ENCODE measurements around the gene UBAC1. TPM values are rescaled to one million over a fixed set of nuclear protein-coding genes. Genes with fewer than 3 reads are reported as not detected.

UBAC1 gene
- total RNA-seq, 1 experiment from 2014 or later, result 55.6 TPM

DNA sequence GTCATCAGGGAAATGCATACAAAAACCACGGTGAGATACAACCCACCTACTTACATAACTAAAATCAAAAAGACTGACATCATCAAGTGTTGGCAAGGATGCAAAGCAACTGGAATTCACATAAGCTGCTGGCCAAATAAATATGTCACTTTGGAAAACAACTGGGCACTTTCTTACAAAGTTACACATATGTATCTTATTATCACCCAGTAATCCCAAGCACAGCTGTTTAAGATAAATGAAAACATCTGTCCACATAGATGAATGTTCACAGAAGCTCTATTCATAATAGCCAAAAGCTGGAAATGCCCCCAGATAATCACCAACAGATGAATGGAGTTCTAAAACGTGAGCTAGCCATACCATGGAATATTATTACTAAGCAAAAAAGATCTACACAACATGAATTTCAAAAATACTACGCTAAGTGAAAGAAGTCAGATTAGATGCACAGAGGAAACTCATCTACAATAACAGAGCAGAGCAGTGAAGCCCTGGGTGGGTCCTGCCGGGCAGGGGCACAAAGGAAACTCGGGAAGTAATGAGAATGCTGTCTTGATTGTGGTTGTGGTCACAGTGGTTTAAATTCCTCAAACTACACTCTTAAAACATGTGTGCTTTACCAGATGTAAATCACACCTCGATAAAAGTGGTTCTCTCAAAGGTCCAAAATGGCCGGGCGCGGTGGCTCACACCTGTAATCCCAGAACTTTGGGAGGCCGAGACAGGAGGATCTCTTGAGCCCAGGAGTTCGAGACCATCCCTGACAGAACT lies 62.4 kb downstream of the UBAC1 start:
- POLR2A ChIA-PET, result no interaction called here
- DNase-seq (ENCODE audit: low spot score) (no peak), ATAC-seq (no peak)
- Mint-ChIP-seq H3K4me1 (peaks cover 49% of the 10 kb centered on the region), H3K4me3 (no peak overlapping the region), H3K27ac (peak overlapping the region; percentile 7; the same call in 1 of the 2 replicates), H3K27me3 (ENCODE audit: low read depth) (no peaks in the 10 kb centered on the region), H3K9me3 (peaks cover 10% of the 10 kb centered on the region), H3K36me3 (peaks cover 24% of the 10 kb centered on the region)
- CTCF ChIA-PET, result no interaction called here
- TF ChIP-seq, protein P1, sequence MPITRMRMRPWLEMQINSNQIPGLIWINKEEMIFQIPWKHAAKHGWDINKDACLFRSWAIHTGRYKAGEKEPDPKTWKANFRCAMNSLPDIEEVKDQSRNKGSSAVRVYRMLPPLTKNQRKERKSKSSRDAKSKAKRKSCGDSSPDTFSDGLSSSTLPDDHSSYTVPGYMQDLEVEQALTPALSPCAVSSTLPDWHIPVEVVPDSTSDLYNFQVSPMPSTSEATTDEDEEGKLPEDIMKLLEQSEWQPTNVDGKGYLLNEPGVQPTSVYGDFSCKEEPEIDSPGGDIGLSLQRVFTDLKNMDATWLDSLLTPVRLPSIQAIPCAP (CRISPR knock-in tag; IDR thresholded peaks at IDR 0.05), result no peak
- no peak for TF ChIP-seq SOX15 (CRISPR knock-in tag; IDR thresholded peaks at IDR 0.05)
- TF ChIP-seq, protein P2, sequence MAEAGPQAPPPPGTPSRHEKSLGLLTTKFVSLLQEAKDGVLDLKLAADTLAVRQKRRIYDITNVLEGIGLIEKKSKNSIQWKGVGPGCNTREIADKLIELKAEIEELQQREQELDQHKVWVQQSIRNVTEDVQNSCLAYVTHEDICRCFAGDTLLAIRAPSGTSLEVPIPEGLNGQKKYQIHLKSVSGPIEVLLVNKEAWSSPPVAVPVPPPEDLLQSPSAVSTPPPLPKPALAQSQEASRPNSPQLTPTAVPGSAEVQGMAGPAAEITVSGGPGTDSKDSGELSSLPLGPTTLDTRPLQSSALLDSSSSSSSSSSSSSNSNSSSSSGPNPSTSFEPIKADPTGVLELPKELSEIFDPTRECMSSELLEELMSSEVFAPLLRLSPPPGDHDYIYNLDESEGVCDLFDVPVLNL (CRISPR knock-in tag; IDR thresholded peaks at IDR 0.05; ENCODE audit: borderline replicate concordance, low read depth), result no peak

DNA sequence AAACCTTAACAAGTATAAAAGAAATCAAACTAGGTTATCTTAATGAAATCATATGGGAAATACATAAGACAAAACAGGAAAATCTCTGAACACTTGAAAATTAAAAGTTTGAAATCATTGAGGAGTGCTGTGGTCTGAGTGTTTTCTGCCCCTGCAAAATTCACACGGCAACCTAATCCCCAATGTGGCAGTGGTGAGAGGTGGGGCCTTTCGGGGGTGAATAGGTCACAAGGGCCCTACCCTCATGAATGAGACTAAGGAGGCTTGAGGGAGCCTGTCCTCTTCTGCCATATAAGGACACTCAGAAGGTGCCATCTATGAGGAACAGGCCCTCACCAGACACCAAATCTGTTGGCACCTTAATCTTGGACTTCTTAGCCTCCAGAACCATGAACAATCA lies 64.5 kb downstream of the UBAC1 start:
- ATAC-seq, result no peak
- H3K36me3 Mint-ChIP-seq, result peaks cover 22% of the 10 kb centered on the region
- H3K4me3 Mint-ChIP-seq, result no peak overlapping the region
- peaks cover 43% of the 10 kb centered on the region for H3K4me1 Mint-ChIP-seq
- ChIA-PET CTCF (no interaction called here), POLR2A (no interaction called here)
- H3K9me3 Mint-ChIP-seq, result peaks cover 10% of the 10 kb centered on the region
- no peak overlapping the region for H3K27ac Mint-ChIP-seq
- no peaks in the 10 kb centered on the region for H3K27me3 Mint-ChIP-seq (ENCODE audit: low read depth)
- TF ChIP-seq, protein P3, sequence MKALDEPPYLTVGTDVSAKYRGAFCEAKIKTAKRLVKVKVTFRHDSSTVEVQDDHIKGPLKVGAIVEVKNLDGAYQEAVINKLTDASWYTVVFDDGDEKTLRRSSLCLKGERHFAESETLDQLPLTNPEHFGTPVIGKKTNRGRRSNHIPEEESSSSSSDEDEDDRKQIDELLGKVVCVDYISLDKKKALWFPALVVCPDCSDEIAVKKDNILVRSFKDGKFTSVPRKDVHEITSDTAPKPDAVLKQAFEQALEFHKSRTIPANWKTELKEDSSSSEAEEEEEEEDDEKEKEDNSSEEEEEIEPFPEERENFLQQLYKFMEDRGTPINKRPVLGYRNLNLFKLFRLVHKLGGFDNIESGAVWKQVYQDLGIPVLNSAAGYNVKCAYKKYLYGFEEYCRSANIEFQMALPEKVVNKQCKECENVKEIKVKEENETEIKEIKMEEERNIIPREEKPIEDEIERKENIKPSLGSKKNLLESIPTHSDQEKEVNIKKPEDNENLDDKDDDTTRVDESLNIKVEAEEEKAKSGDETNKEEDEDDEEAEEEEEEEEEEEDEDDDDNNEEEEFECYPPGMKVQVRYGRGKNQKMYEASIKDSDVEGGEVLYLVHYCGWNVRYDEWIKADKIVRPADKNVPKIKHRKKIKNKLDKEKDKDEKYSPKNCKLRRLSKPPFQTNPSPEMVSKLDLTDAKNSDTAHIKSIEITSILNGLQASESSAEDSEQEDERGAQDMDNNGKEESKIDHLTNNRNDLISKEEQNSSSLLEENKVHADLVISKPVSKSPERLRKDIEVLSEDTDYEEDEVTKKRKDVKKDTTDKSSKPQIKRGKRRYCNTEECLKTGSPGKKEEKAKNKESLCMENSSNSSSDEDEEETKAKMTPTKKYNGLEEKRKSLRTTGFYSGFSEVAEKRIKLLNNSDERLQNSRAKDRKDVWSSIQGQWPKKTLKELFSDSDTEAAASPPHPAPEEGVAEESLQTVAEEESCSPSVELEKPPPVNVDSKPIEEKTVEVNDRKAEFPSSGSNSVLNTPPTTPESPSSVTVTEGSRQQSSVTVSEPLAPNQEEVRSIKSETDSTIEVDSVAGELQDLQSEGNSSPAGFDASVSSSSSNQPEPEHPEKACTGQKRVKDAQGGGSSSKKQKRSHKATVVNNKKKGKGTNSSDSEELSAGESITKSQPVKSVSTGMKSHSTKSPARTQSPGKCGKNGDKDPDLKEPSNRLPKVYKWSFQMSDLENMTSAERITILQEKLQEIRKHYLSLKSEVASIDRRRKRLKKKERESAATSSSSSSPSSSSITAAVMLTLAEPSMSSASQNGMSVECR (CRISPR knock-in tag; IDR thresholded peaks at IDR 0.05; ENCODE audit: borderline replicate concordance), result no peak
- no peak for TF ChIP-seq ZMAT4 (CRISPR knock-in tag; IDR thresholded peaks at IDR 0.05)
- no peak for DNase-seq (ENCODE audit: low spot score)

DNA sequence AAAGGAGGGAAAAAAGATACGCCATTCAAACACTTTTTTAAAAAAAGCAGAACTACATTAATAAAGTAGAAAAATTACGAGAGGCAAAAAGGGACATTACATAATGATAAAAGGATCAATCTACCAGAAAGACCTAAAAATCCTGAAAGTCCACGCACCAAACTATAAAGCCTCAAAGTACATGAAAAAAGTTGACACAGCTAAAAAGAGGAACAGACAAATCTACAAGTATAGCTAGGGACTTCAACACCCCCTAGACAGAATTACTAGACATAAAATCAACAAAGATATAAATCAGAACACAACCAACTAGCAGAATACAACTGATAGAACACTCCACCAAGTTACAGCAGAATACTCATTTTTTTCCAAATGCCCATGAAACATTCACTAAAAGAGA lies 65.0 kb downstream of the UBAC1 start:
- peaks cover 46% of the 10 kb centered on the region for H3K4me1 Mint-ChIP-seq
- ChIA-PET CTCF (no interaction called here), POLR2A (no interaction called here)
- H3K36me3 Mint-ChIP-seq, result peaks cover 20% of the 10 kb centered on the region
- ATAC-seq (no peak), DNase-seq (ENCODE audit: low spot score) (no peak)
- peaks cover 10% of the 10 kb centered on the region for H3K9me3 Mint-ChIP-seq
- no peak overlapping the region for H3K4me3 Mint-ChIP-seq
- no peaks in the 10 kb centered on the region for H3K27me3 Mint-ChIP-seq (ENCODE audit: low read depth)
- no peak overlapping the region for H3K27ac Mint-ChIP-seq
- TF ChIP-seq EMX1 (CRISPR knock-in tag; IDR thresholded peaks at IDR 0.05) (no peak), NR2C2 (CRISPR knock-in tag; IDR thresholded peaks at IDR 0.05) (no peak), ZNF121 (CRISPR knock-in tag; IDR thresholded peaks at IDR 0.05) (no peak), STAT6 (CRISPR knock-in tag; conservative IDR thresholded peaks at IDR 0.05; ENCODE audit: low read depth) (no peak), ZNF232 (CRISPR knock-in tag; IDR thresholded peaks at IDR 0.05) (no peak), TEAD4 (CRISPR knock-in tag; IDR thresholded peaks at IDR 0.05) (no peak), ZNF396 (CRISPR knock-in tag; IDR thresholded peaks at IDR 0.05; ENCODE audit: borderline replicate concordance) (no peak), NFYB (CRISPR knock-in tag; conservative IDR thresholded peaks at IDR 0.05; ENCODE audit: low read depth) (no peak), SP1 (CRISPR knock-in tag; conservative IDR thresholded peaks at IDR 0.05) (no peak), TCF7 (CRISPR knock-in tag; IDR thresholded peaks at IDR 0.05; ENCODE audit: low read depth) (no peak), SOX15 (CRISPR knock-in tag; IDR thresholded peaks at IDR 0.05) (no peak), NFATC4 (CRISPR knock-in tag; IDR thresholded peaks at IDR 0.05) (no peak)
- TF ChIP-seq, protein P4, sequence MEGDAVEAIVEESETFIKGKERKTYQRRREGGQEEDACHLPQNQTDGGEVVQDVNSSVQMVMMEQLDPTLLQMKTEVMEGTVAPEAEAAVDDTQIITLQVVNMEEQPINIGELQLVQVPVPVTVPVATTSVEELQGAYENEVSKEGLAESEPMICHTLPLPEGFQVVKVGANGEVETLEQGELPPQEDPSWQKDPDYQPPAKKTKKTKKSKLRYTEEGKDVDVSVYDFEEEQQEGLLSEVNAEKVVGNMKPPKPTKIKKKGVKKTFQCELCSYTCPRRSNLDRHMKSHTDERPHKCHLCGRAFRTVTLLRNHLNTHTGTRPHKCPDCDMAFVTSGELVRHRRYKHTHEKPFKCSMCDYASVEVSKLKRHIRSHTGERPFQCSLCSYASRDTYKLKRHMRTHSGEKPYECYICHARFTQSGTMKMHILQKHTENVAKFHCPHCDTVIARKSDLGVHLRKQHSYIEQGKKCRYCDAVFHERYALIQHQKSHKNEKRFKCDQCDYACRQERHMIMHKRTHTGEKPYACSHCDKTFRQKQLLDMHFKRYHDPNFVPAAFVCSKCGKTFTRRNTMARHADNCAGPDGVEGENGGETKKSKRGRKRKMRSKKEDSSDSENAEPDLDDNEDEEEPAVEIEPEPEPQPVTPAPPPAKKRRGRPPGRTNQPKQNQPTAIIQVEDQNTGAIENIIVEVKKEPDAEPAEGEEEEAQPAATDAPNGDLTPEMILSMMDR (IDR thresholded peaks at IDR 0.05), result no peak
- TF ChIP-seq, protein P5, sequence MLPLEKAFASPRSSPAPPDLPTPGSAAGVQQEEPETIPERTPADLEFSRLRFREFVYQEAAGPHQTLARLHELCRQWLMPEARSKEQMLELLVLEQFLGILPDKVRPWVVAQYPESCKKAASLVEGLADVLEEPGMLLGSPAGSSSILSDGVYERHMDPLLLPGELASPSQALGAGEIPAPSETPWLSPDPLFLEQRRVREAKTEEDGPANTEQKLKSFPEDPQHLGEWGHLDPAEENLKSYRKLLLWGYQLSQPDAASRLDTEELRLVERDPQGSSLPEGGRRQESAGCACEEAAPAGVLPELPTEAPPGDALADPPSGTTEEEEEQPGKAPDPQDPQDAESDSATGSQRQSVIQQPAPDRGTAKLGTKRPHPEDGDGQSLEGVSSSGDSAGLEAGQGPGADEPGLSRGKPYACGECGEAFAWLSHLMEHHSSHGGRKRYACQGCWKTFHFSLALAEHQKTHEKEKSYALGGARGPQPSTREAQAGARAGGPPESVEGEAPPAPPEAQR (CRISPR knock-in tag; IDR thresholded peaks at IDR 0.05), result no peak

Data from WTC11 (cell line).